Activated T-cell treated with anti-CD3 and anti-CD28 coated beads, Interleukin-2, amount 50 U/mL, for 1 hour (primary cell): ENCODE measurements around the gene BNC1.
A peak's percentile ranks its signal among the peaks of the same experiment; 100 is the strongest.
"Not testable (repeated sequence)": the region's sequence is repeated elsewhere in the genome, so short reads cannot be mapped to it uniquely, and the experiment has no call there.

Source experiments
- DNase-seq: peaks from one replicate; pipeline ENCODE4 v3.0.0-alpha.2; 2020

The BNC1 gene

GRCh38 chr15:83248151-83249029 lies 36.1 kb downstream of the BNC1 start:
- DNase-seq, result no peak

GRCh38 chr15:83243634-83244033 lies 40.8 kb downstream of the BNC1 start:
- no peak for DNase-seq

GRCh38 chr15:83230242-83230641 lies 54.2 kb downstream of the BNC1 start:
- no peak for DNase-seq

- no peak for DNase-seq
These were observed 59.0 kb downstream of the BNC1 start for GRCh38 chr15:83225449-83225848.

- not testable (repeated sequence) for DNase-seq
These were observed 62.7 kb downstream of the BNC1 start for GRCh38 chr15:83221781-83222180.

DNA sequence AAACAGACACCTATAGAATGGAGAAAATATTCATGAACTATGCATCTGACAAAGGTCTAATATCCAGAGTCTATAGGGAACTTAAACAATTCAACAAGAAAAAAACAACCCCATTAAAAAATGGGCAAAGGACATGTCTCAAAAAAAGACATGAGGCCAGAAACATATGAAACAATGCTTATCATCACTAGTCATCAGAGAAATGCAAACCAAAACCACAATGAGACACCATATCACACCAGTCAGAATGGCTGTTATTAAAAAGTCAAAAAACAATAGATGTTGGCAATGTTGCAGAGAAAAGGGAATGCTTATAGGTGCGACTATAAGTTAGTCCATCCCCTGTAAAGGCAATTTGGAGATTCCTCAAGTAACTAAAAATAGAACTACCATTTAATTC lies 65.4 kb downstream of the BNC1 start:
- no peak for DNase-seq

- DNase-seq, result no peak
These were observed 69.2 kb downstream of the BNC1 start for GRCh38 chr15:83215306-83215705.

GRCh38 chr15:83210619-83211018 lies 73.8 kb downstream of the BNC1 start:
- DNase-seq, result no peak

GRCh38 chr15:83209333-83209732 lies 75.1 kb downstream of the BNC1 start:
- no peak for DNase-seq

DNA sequence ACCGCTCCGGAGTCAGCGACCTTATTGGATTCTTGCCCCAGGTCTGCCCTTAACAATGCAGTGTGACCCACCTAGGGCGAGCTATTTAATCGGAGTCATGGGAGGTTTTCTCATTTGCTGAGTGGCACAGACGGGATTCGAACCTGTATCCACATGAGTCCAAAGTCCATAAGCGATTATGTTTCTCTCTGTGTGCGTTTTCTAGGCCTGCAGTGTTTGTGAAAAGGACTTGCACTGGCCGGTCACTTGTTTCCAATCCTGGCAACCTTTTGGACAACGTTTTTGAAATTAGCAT lies 76.2 kb downstream of the BNC1 start:
- no peak for DNase-seq

- peak; percentile 27 for DNase-seq
These were observed 76.7 kb downstream of the BNC1 start, which contains the start of gene HDGFL3 for GRCh38 chr15:83207660-83208366. TSS of gene HDGFL3 (minus strand) at chr15:83207823. CDS start at chr15:83207414, 409 bp downstream.

GRCh38 chr15:83207009-83207659 lies 77.3 kb downstream of the BNC1 start:
- DNase-seq, result peak; percentile 26

- peak; percentile 16 for DNase-seq
These were observed 77.9 kb downstream of the BNC1 start for GRCh38 chr15:83206526-83207008.
